GM20000 (cell line): ENCODE measurements around the gene DCC.

Experiments
- DNase-seq: peaks from one replicate; pipeline ENCODE4 v3.0.0; 2012; ENCODE audit warnings: low spot score
- CTCF ChIP-seq: IDR thresholded peaks from 2 replicates; pipeline ENCODE4 v1.5.1; 2012; ENCODE audit warnings: mild to moderate bottlenecking, control low read depth; ENCODE audit errors: extremely low read depth, missing control alignments

The DCC gene

GRCh38 chr18:52462853-52463252 is 122.9 kb downstream of the DCC start:
- no peak for DNase-seq
- no peak for TF ChIP-seq CTCF

- no peak for DNase-seq
- no peak for TF ChIP-seq CTCF
These were observed 125.4 kb downstream of the DCC start for GRCh38 chr18:52465391-52465790.

DNA sequence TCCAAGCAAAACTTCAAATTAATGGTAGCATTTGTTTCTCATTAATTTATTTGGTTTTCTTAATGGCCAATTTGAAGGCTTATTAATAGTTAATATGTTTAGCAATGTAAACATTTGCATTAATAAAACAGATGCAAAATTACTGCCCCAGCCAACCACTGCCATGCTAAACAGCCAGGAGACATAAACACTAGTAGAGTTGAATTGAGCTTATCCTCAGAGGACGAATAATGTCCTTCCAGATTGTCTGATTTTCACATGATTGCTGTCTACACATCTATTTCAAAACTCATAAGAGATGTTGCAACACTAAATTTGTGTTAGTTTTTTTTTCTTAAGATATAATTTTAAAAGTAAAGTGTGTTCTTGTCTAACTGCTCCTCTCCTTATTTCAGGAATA is 128.5 kb downstream of the DCC start:
- DNase-seq, result no peak
- no peak for TF ChIP-seq CTCF

DNA sequence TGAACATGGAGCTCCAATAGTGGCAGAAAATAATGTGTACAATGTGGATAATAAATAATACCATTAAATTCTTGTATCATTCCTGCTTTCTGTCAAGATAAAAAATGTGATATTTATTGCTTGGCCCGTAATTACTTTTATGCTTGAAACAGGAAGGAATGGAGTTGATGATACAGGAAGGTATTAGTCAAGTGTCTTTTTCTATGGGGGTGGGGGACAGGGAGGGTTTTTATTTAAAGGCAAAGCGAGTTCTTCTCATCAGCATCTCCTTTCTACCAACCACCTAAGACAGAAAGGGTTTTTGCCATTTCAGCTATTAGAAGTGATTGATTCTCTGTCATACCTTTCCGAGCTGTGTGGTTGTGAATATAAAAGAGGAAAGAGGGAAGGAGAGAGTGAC is 135.3 kb downstream of the DCC start:
- TF ChIP-seq CTCF, result no peak
- DNase-seq, result no peak

DNA sequence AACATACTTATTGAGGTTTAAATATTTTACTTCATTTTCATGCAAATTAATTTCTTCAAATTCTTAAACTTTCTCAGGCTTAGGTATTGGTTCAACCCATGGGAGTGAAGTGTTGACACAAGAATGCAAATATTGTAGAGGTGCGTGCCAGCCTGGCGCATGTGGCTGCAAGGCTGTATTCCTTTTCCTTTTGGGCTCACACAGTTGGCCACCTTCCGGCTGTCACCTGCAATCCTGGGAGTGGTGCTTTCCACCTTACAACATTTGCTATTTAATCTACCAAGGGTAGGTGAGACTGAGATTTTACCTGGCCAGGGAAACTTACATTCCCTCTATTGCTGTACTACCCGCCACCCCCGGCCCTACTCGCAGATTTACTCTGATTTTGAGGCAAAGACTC is 141.1 kb downstream of the DCC start:
- no peak for TF ChIP-seq CTCF
- no peak for DNase-seq

GRCh38 chr18:52484977-52485376 is 145.0 kb downstream of the DCC start:
- TF ChIP-seq CTCF, result no peak
- DNase-seq, result no peak

- DNase-seq, result no peak
These were observed 146.1 kb downstream of the DCC start for GRCh38 chr18:52486052-52486451.

More at GRCh38 chr18:52486052-52486451, 146.1 kb downstream of the DCC start:
- no peak for TF ChIP-seq CTCF
